ENCODE data around the gene WRAP73.

DNA sequence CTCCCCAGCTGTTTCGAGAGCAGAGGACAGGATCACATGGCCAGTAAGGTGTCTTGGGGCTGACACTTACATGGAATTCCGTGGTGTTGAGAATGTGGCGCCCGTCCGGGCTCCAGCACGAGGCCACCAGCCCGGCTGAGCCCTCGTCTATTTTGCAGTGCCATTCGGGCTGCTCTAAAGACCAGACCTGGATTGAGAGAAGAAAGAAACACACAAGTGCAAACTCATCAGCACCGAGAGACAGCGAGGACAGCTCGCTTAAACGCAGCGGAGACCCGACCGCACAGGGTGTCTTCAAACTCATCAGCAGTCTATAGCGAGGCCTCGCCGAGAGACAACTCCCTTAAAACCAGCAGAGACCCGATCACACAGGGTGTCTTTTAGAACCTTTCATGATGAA lies 3.3 kb downstream of the WRAP73 start:
- TF ChIP-seq, protein P1, sequence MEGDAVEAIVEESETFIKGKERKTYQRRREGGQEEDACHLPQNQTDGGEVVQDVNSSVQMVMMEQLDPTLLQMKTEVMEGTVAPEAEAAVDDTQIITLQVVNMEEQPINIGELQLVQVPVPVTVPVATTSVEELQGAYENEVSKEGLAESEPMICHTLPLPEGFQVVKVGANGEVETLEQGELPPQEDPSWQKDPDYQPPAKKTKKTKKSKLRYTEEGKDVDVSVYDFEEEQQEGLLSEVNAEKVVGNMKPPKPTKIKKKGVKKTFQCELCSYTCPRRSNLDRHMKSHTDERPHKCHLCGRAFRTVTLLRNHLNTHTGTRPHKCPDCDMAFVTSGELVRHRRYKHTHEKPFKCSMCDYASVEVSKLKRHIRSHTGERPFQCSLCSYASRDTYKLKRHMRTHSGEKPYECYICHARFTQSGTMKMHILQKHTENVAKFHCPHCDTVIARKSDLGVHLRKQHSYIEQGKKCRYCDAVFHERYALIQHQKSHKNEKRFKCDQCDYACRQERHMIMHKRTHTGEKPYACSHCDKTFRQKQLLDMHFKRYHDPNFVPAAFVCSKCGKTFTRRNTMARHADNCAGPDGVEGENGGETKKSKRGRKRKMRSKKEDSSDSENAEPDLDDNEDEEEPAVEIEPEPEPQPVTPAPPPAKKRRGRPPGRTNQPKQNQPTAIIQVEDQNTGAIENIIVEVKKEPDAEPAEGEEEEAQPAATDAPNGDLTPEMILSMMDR (IDR thresholded peaks at IDR 0.05), result no peak
- no peak for TF ChIP-seq POLR2A (IDR thresholded peaks at IDR 0.05)

Measured in adrenal gland (tissue), 5 donors.